Retinal pigment epithelial cell (primary cell): ENCODE results near the gene CD4.
A peak's percentile ranks its signal among the peaks of the same experiment; 100 is the strongest.

Experiments used
- DNase-seq: peaks from one replicate; pipeline ENCODE4 v3.0.0-alpha.2; 2010; ENCODE audit warnings: low read depth
- H3K4me3 ChIP-seq: 2 replicates; pipeline ENCODE4 v1.5.1; 2011; ENCODE audit warnings: mild to moderate bottlenecking, low read length, control low read depth, moderate library complexity
- TF ChIP-seq, protein P1 (sequence below): conservative IDR thresholded peaks from 2 replicates; pipeline ENCODE4 v1.5.1; 2011; ENCODE audit warnings: low read depth, low read length, control low read depth, inconsistent platforms

CD4 gene

DNA sequence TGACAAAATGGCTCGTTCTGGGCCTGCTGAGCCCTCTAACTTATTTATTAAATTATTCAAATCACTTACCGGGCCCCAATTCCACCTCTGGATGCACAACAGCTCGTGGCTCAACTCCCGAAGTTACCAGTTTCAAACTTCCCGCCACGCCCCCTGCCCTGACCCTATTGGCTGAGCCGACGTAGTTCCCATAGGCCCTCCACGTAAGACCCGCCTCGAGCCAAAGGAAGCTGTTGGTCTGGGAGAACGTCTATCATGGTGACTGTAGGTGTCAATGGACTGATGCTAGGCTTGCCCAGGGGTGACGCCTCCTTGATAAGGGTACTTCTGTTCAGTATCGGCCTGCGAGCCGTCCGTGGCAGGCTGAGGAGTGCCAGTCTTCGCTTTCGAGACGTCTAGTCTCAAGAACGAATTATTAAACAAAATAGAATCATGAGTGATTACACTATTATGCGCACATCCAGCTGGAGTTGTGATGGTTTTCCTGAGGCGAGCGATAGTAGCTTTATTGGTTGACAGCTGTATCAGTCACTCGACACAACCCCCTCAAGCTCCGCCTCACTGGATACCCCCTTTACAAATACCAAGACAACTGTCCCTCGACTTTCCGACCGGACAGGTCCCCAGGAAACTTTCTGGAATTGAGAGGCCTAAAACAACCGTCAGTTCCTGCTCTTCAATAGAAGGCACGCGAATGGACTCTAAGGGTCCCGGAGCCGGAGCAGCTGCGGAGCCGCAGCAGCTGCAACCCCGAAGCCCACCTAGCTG lies 62.0 kb downstream of the CD4 start, which contains the start of gene CDCA3:
CDCA3 (minus strand) TSS at position 134 of the 768 bp plus-strand sequence. CDS start 334 bp downstream, outside the sequence.
- peak within 1 kb of the TSS; percentile 94 for H3K4me3 ChIP-seq
- peak; percentile 96 for DNase-seq
- TF ChIP-seq, protein P1, sequence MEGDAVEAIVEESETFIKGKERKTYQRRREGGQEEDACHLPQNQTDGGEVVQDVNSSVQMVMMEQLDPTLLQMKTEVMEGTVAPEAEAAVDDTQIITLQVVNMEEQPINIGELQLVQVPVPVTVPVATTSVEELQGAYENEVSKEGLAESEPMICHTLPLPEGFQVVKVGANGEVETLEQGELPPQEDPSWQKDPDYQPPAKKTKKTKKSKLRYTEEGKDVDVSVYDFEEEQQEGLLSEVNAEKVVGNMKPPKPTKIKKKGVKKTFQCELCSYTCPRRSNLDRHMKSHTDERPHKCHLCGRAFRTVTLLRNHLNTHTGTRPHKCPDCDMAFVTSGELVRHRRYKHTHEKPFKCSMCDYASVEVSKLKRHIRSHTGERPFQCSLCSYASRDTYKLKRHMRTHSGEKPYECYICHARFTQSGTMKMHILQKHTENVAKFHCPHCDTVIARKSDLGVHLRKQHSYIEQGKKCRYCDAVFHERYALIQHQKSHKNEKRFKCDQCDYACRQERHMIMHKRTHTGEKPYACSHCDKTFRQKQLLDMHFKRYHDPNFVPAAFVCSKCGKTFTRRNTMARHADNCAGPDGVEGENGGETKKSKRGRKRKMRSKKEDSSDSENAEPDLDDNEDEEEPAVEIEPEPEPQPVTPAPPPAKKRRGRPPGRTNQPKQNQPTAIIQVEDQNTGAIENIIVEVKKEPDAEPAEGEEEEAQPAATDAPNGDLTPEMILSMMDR = no peak

DNA sequence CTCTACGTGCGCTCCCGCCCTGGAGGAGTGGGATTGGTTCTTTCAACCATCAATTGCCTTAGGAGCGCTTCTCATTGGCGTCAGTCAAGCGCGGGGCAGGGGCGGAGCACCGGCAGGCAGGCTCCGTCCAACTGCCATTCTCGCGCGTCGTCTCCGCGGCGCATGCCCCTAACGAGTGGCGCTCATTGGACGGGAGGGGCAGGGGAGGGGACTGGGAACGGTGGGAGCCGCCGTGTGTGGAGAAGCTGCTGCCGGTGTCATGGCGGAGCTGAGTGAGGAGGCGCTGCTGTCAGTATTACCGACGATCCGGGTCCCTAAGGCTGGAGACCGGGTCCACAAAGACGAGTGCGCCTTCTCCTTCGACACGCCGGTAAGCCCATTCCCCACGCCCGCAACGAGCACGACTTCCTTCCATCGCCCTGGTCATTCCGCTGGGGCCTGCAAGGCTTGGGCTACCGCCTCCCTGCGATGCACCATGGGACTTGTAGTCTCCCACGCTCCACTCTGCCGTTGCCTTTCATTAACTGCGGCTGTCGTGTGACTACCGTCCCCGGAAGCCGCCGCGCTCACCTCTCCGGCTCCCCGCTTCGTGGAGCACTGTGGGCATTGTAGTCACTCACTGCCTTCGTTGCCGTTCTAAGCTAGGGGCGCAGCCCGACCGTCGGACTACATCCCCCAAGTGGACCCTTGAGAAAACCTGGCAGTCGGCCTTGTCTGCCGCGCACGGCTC lies 62.8 kb downstream of the CD4 start, which contains the start of gene USP5:
USP5 (plus strand) TSS at position 230 of the 730 bp plus-strand sequence; CDS start at position 260, 30 bp downstream.
- TF ChIP-seq, protein P1 = no peak
- peak within 1 kb of the TSS; percentile 94 for H3K4me3 ChIP-seq
- peak; percentile 99 for DNase-seq

DNA sequence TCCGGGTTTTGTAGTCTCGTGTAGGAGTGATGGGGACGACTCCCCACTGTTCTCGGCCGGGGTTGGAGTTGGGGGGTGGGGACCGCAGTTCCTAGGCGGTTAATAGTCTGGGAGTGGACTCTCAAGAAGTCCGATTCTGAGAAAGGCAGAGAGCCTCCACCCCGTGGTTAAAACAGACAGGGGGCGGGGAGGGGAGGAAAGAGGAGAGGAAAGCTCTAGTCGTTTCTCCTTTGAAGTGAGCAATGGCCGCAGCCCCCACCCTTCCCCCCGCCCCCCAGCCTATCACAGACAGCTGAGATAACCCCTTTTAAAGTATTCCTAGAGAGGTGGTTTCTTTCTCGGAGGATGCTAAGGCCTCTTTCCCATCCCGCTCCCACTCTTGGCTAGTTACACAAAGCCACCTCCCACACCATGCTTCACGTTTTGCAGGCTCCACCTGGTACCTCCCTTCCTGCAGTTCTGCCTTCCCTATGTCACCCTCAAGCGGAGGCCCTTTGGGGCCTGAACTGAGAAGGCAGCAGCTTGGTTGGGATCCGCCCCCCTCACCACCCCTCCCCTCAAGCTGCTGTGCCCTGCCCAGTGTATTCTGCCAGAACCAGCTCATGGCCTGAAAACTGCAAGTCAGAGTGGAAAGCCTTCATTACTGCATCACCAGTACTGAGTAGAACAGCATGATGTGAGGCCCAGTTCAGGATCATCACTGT lies 63.5 kb downstream of the CD4 start:
- no peak for DNase-seq
- H3K4me3 ChIP-seq = peak overlapping the region; percentile 94
- TF ChIP-seq, protein P1 = no peak

DNA sequence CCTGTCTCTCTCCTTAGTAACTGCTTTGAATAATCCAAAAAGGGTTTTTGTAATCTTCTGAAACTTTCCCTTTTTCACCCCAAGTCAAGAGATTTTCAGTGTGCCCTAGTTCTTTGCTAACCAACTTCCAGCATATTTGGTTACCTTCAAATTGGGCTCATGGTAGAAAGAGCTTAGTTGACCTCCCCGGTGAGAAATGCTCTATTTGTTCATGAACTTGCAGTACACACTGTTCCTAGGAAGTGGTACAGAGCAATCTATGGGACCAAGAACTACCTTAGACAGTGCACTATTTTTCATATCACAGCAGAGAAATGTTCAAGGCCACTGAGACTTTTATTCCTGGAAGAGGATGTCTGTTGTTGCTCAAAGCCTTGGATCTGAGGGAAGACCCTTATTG lies 64.3 kb downstream of the CD4 start:
- no peak for DNase-seq
- no peak overlapping the region for H3K4me3 ChIP-seq
- TF ChIP-seq, protein P1 = no peak

DNA sequence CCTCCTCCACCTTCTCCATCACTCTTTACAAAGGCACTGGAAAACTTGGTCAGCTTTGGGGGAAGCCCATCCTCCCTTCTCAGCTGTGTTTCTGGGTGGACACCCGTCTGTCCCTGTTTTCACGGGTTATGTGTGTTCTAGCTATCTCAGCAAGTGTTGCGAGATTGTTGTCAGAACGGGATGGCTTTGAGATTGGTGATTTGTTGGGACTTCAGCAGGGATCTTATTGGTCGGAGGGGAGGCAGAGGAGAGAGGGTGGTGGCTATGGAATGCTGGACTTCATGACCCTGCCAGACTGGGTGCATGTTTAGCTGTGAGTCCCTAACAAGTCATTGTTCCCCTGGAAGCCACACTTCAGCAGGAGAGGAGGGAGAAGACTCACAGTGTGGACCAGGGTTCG lies 64.7 kb downstream of the CD4 start:
- DNase-seq = no peak
- no peak overlapping the region for H3K4me3 ChIP-seq
- TF ChIP-seq, protein P1 = no peak

DNA sequence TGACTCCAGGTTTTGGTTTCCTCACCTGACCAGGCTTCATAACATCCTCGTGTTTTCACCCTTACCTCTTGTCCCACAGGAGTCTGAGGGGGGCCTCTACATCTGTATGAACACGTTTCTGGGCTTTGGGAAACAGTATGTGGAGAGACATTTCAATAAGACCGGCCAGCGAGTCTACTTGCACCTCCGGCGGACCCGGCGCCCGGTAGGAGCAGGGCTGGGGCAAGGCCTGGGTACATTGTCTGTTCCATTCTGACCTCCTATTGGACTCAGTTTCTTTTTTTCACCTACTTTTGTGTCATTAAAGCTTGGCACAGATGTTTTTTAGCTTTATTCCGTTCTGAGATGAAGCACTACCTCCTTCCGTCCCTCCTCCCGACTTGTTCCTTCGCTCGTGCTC lies 66.0 kb downstream of the CD4 start:
- H3K4me3 ChIP-seq = no peak overlapping the region
- TF ChIP-seq, protein P1 = no peak
- no peak for DNase-seq
